HG02571 (cell line): ENCODE measurements around the gene ARHGAP10.

Experiments used
- ATAC-seq: cut with Tn5 transposase; IDR thresholded peaks from one replicate; pipeline ENCODE4 v1.9.1; 2021; ENCODE audit warnings: mild to moderate bottlenecking, moderate library complexity; ENCODE audit not compliant: unreplicated experiment

Gene ARHGAP10

GRCh38 chr4:147731580-147732517 is at the start of gene ARHGAP10:
Gene ARHGAP10, plus strand, starts transcription at chr4:147732088. Its CDS starts 214 bp downstream, at chr4:147732302.
- ATAC-seq = peak; percentile 69

DNA sequence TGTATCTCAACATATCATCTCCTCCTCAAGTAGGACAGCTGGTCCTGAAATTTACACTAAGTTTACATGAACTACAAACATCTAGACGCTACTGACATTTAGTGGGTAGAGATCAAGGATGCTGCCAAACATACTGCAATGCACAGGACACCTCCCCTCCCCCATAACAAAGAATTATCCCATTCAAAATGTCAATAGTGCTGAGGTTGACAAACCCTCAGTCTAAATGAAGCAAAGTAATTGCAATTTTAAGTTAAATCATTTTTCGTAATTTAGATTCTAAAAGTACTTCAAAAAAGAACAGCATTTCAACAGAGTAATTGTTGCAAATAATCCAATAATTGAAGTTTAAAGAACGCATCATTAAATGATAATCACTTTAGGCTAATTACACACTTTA is 49.1 kb upstream of the ARHGAP10 start:
- no peak for ATAC-seq

DNA sequence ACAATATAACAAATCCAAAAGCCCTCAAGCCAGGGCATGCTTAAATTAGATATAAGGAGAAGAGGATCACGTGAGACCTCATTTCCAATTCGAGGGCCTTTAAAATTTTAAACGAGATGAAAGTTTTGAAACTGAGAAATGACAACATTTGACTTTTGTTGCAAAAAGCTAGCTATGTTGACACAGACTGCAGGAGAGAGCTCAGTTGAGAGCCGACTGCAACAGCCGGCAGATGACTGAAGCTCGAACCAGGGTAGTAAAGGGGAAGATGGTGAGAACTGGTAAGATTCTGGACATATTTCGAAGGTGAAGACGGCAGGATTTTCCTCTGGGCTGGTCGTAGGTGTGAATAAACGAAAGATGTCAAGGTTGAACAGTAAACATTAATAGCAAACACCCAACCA is 48.7 kb upstream of the ARHGAP10 start:
- ATAC-seq = no peak

DNA sequence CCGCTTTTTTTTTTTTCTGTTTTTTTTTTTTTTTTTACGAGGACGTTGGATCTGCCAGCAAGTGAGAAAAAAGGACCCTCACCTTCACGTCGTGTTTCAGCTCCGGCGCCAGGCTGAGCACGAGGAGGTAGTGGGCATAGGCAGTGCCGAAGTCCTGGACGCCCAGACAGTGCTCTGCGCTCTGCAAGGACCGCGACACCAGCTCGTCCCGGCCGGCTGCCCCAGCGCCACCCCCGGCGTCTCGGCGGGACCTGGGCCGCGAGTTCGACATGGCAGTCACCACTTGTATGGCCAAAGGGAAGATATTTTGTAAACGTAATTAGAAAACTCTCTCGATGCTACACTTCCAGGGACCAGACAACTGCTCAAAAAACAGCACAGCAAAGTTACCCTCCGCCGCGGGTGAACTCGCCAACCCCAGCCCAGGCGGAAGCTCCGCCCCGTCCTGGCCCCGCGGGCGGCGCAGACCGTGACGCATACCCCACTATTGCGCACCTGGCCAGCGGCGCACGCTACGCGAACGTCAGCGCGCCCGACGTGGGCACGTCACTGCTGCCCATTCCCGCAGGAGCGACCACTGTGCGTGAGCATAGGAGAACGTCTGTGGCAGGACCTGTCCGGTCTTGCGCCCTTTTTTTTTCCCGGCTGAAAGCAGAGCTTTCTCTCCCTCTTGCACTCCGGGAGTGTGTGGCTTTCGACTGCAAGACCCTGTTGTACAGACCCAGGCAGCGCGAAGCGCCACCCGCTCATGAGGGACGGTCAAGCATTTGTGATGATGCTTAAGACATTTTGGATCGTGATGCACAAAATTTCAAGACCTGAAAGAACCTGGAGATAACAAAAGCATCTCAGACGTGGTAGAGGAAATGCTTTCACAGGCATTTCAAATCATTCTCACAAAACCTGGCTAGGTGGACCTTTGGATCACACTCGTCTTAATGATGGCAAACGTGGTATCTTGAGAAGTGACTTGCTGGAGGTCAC is 47.9 kb upstream of the ARHGAP10 start, which contains the start of gene PRMT9:
PRMT9 (minus strand) TSS at position 447 of the 984 bp plus-strand sequence; CDS start at position 271, 176 bp downstream.
- ATAC-seq = peak; percentile 100

DNA sequence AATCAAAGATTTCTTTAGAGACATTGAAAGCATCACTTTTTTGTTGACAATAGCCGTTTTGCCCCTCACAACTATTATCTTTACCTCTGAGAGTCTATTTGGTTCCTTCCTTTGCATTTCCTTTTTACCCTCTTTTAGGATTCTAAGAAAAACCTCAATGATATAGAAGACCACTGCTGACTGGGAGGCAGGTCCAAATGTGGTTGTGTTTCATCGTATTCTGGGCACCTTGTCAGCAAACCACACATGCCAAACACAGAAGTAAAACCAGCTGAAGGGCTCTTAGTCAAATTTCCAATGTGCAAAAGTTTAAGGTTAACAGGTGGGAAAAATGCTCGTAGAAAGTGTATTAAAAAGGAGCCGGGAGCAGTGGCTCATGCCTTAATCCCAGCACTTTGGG is 42.8 kb upstream of the ARHGAP10 start:
- no peak for ATAC-seq

DNA sequence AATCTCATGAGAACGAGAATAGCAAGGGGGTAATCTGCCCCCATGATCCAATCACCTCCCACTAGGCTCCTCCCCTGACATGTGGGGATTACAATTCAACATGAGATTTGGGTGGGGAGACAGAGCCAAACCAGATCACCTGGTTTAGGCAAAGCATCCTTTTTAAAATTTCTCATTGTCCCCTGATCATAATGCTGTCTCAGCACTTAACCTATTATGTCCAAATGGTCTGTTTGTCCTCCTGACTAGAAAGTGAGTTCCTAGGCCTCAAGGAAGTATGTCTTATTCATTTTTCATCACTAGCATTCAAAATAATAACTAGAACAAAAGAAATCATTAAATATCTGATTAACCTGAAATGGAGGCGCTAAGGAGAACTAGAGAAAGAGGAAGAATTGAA is 40.1 kb upstream of the ARHGAP10 start:
- no peak for ATAC-seq

- no peak for ATAC-seq
These were observed 38.7 kb upstream of the ARHGAP10 start for GRCh38 chr4:147693218-147693617.

- ATAC-seq = no peak
These were observed 35.0 kb upstream of the ARHGAP10 start for GRCh38 chr4:147696866-147697265.

- no peak for ATAC-seq
These were observed 27.0 kb upstream of the ARHGAP10 start for GRCh38 chr4:147704846-147705245.

- no peak for ATAC-seq
These were observed 23.8 kb upstream of the ARHGAP10 start for GRCh38 chr4:147707892-147708672.

DNA sequence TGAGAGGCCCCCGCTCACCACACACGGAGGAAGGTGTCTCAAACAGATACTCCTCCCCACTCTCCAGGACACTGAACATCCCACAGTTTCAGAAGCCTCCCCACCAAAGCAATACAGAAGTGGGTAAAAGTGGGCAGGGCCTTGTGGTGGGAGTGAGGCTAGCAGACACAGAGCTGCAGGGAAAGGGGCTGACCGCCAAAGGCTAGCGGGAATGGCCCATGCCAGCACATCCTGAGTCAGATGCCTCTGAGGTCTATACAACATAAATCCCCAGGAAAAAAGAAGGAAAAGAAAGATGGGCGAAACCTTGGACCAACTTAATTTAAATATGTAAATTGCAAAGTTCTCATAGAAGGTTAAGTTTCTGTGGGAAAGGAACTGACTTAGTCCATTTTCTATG is 21.9 kb upstream of the ARHGAP10 start:
- ATAC-seq = no peak

DNA sequence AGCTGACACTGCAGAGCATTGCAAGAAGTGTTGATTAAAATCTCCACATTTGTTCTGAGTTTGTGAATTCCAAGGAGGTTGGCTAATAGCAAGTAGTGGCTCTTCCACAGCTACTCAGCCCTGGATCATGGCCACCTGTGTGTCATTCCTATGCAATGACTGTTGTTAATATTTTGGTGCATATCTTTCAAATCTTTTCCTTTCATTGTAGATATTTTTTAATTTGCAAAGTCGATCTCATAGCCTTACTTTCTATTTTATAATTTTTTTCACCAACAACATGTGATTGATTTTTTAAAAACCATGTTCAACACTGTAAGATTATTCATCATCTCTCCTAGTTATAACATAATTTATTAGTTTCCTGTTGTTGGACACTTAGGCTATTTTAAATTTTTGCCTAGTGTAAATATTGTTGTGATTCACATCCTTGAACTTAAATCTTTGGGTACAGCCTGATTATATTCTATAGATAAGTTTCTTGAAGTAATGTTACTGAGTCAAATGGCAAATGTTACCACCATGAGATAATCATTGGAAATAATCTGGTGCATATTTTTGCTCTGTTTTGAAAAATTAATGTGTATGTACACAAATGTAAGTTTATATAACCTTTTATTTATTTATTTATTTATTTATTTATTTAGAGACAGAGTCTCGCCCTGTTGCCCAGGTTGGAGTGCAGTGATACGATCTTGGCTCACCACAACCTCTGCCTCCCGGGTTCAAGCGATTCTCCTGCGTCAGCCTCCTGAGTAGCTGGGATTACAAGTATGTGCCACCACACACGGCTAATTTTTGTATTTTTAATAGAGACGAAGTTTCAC is 17.1 kb upstream of the ARHGAP10 start:
- ATAC-seq = no peak

GRCh38 chr4:147717878-147718277 is 14.0 kb upstream of the ARHGAP10 start:
- ATAC-seq = peak; percentile 91

GRCh38 chr4:147723326-147723725 is 8.6 kb upstream of the ARHGAP10 start:
- no peak for ATAC-seq

- no peak for ATAC-seq
These were observed 7.3 kb upstream of the ARHGAP10 start for GRCh38 chr4:147724468-147725201.

- ATAC-seq = no peak
These were observed 6.2 kb upstream of the ARHGAP10 start for GRCh38 chr4:147725673-147726072.

- no peak for ATAC-seq
These were observed 4.3 kb upstream of the ARHGAP10 start for GRCh38 chr4:147727476-147728028.

GRCh38 chr4:147730333-147730732 is 1.6 kb upstream of the ARHGAP10 start:
- no peak for ATAC-seq
